Globus pallidus (tissue), 1 donor: ENCODE data around the gene NR5A2.
A peak's percentile ranks its signal among the peaks of the same experiment; 100 is the strongest.

Experiments
- DNase-seq: peaks from one replicate; pipeline ENCODE4 v3.0.0-alpha.2; 2015; ENCODE audit warnings: low spot score

The NR5A2 gene

DNA sequence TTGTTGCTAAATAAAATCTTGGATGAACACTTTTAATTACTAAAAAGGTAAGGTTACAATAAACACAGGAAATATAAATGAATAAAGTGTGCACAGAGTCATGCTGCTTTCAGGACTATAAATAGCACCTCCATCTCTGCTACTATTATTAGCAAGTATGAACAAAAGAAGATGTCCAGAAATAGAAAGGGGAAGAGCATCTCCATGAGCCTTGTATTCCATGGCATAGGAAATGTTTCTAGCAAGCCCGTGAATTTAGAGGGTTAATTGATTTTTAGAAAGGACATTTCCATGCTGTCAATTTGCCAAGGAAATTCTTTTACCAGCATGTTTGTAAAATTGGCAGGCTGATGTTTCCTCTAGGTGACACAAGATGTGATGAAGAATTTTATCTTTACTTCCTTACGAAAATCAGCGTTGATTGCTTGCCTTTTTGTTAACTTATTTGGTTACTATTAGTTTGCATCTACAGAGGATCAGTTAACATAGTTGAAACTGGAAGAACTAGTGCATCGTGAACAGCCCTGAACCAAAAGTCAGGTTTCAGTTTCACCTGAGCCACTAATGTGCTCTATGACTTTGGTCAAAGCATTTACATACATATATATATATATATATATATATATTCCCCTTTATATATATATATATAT is 45.3 kb downstream of the NR5A2 start:
- no peak for DNase-seq

GRCh38 chr1:200073286-200073637 is 45.8 kb downstream of the NR5A2 start:
- no peak for DNase-seq

- DNase-seq: no peak
Measured at GRCh38 chr1:200075522-200075921, 48.0 kb downstream of the NR5A2 start.

- DNase-seq: peak; percentile 25
Measured at GRCh38 chr1:200075938-200076546, 48.5 kb downstream of the NR5A2 start.

DNA sequence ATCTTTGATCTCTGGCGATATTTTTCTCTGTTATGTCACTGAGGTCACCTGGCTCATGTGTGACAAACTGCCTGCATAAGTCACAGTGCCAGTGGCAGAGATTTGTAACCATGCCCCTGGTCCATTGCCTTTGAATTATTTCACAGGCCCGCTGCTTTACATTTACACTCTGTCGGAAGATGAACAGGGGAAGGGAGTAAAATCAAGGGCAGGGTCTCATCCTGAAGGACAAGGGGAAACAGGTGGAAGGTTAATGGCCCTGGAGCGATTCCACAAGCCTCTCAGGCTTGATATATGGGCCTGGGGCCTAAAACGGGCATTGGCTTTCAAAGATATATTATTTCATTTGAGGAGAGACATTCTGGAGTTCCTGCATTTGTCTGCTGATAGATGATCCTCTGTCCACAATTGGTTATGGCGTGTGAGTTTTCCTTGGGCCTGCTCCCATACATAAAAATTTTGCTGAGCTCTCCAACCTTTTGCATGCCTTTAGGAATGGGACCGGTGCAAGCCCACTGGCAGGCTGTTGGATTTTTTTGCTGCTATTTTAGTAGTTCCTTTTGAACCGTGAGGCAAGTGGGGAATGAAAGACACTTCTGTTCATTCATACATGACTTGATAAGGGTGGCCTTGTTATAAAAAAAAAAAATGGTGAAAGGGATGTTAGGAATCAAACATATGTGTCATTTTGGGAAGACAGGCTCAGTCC is 51.9 kb downstream of the NR5A2 start:
- DNase-seq: no peak

GRCh38 chr1:200081151-200081968 is 53.9 kb downstream of the NR5A2 start:
- DNase-seq: no peak

- DNase-seq: no peak
Measured at GRCh38 chr1:200081969-200082245, 54.4 kb downstream of the NR5A2 start.

DNA sequence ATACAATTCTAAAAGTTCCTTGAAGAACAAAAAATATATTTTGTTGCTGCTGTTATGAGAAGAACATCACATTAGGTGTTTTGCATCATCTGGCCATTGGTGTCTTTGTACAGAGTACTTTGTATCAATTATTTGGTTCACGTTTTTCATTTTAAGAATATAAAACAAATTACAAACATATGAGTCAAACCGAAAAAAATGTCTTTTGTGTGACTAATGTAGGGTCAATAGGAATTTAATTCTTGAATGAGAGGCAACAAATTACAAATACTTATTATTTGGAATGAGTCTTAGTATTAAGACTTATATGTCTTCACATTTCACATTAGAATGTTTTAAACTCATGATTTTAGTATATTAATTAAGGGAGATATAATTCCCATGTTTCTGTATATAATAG is 54.8 kb downstream of the NR5A2 start:
- DNase-seq: no peak

GRCh38 chr1:200090252-200091159 is 63.0 kb downstream of the NR5A2 start:
- no peak for DNase-seq

DNA sequence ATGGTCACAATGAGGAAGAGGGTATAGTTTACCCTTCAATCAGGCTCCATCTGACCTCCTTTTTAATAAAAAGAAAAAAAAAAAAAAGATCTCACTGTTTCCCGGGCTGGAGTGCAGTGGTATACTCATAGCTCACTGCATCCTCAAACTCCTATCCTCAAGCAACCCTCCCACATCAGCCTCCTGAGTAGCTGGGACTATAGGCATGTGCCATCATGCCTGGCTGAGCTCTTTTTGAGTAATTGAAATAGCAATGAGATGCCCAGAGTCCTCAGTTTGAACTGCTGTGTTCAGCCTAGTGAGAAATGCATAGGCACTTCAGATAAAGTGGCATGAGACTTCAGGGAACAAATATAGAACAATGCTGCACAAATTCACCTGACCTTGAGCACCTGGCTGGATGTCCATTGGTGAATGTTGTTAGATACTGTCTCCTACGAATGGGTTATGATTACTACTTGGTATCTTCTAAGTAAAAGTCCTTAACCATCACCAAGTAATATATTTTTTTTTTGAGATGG is 67.6 kb downstream of the NR5A2 start:
- DNase-seq: no peak

- DNase-seq: no peak
Measured at GRCh38 chr1:200096774-200097173, 69.3 kb downstream of the NR5A2 start.

DNA sequence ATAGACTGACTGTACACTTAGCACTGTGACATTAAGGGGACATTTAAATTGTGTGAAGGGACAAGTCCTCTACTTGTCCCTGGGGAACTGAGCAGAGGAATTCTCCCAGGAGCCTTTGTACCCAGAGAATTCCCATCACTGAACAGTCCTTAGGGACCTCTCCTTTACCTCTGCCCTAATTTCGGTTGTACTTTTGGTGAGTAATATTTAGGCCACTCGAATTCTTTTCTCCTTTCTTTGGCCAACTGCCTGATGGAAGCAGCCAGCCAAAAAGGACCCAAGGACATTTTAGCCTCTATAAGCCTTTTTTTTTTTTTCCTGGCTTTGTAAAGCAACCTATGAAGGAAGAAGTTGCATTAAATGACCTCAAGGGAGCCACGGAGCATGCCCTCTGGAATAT is 71.5 kb downstream of the NR5A2 start:
- DNase-seq: no peak

GRCh38 chr1:200103966-200104583 is 76.6 kb downstream of the NR5A2 start:
- DNase-seq: no peak

DNA sequence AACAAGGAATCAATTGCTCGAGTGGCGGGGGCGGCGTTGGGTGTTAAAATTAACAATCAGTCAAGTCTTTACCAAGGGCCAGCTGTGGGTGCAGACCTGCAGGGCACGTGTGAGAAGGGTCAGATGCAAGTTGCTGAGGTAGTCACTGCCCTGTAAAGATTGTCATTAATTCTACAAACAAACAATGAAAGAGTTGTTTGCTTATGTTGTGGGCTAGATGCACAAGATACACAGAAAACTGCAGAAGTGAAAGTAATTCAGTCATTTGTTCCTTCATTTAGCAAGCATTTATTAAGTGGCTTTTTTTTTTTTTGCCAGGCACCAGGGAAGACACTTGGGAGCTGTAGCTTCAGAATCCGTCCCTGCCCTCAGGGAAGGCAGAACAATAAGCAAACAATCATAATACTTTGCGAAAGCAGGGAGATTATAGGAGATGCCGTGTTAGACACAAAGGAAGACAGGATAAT is 79.5 kb downstream of the NR5A2 start:
- DNase-seq: no peak

GRCh38 chr1:200108659-200109058 is 81.1 kb downstream of the NR5A2 start:
- no peak for DNase-seq

DNA sequence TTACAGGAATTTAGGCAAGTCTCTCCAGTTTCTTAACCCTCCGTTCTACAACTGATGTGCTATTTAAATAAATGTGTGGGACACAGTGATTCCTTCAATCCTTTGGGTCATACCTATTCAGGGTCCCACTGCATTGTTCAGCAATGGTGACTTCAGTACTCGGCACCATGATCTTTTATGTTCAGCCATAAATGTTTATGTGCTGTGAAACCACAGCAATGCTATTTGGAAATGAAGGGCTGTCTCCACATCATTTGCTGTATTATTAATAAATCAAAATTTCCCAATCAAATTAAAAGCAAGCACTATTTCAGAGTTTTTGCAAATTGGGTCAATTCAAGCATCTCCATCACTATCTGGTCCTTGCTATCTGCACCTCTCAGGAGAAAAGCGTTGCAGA is 84.8 kb downstream of the NR5A2 start:
- no peak for DNase-seq

DNA sequence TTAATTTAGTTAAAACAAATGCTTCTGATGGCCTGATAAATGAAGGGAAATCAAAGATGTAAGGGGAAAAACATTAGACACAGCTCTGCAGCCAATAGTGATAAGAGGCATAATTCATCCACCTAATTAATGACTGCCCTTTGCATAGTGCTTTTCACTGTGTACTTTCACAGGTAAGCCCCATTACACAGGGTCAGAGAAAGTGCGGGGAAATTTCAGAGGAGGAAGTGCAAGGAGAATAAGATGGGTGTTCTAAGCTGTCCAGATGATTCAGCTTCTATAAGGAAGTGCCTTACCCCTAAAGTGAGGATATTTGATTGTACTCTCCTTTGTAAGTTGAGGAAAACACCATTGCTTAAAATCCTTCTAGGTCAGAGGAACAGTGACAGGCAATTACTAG is 88.0 kb downstream of the NR5A2 start:
- DNase-seq: no peak

DNA sequence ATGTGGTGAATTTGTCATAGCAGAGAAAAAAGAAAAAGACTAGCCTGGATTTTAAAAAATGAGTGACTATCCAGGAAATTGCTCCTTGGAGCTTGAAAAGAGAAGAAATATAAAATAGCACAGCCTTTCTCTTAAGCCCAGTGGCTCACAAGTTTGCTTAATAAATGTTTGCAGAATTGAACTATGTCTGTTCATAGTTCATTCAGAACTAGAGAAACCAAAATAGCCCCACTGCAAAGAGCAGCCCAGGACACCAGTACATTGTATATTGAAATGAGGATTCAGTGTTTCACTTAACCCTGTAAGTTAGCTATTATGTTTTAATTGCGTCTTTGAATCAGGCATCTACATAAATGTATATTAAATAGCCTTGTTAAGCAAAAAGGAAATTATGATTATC is 88.8 kb downstream of the NR5A2 start:
- DNase-seq: no peak

DNA sequence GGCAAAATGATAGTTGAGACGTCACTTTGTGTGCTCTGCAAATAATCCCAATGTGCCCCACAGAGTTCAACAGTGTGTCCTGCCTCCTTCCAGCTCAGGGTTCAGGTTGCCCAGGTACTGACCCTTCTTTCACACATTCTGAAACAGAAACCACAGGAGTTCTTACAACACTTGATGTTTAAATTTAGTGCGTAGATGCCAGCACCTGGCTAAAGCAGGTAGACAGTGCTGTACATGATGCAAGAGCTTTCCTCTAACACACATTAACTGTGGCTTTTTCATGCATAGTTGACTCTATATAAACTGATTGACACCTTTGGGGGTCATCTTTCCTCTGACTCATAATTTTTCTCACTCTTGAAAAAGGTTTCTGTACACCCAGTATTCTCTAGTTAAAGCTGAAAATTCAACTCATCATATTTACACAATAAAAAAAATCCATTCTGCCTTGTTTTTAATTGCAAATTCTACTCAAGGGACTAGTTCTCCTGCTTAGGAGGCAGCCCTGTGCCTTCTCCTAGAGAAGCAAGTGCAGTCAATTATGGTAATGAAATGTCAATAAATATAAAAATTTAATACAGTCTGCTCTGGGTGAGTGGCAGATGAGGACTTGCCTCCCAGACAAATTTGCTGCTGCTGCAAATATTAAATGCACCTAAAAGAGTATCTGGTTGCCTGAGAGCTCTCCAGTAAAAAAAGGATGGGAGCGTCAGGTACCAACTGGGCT is 91.4 kb downstream of the NR5A2 start:
- DNase-seq: no peak

- no peak for DNase-seq
Measured at GRCh38 chr1:200121421-200121820, 93.9 kb downstream of the NR5A2 start.
